ENCODE results near the gene RERE.

- no peak for TF ChIP-seq CTCF (IDR thresholded peaks at IDR 0.05)
- no peak for TF ChIP-seq POLR2A (IDR thresholded peaks at IDR 0.05)
- TF ChIP-seq EP300 (IDR thresholded peaks at IDR 0.05), result no peak
These were observed 266.4 kb downstream of the RERE start for GRCh38 chr1:8551057-8551456.
